HepG2 (cell line): ENCODE results near the gene SNX12. TPM values are rescaled to one million over a fixed set of nuclear protein-coding genes. Genes with fewer than 3 reads are reported as not detected.

ENCODE experiments used
- ELF3 ChIP-seq: IDR thresholded peaks from 2 replicates; pipeline ENCODE4 v1.6.1; 2016; ENCODE audit warnings: missing genetic modification reagents, missing compliant biosample characterization
- ESRRA ChIP-seq: sonication (generic); formaldehyde crosslinking; IDR thresholded peaks from 2 replicates; pipeline ENCODE4 v1.5.1; 2020; ENCODE audit warnings: mild to moderate bottlenecking, low read depth, missing genetic modification reagents
- FOSL2 ChIP-seq: sonication (generic); formaldehyde crosslinking; IDR thresholded peaks from 2 replicates; pipeline ENCODE4 v1.4.0; 2020; ENCODE audit warnings: missing genetic modification reagents
- HNF4G ChIP-seq, 2 experiments: sonication (generic) in 1 of 2; formaldehyde crosslinking in 1 of 2; IDR thresholded peaks; 2 replicates each; pipeline versions ENCODE4 v1.4.0 to v1.6.1; 2011 to 2020; ENCODE audit warnings: borderline replicate concordance in 2 of 2, low read depth in 2 of 2, mild to moderate bottlenecking in 2 of 2, low read length in 1 of 2, missing genetic modification reagents in 1 of 2, moderate library complexity in 1 of 2
- MEF2D ChIP-seq: sonication (generic); formaldehyde crosslinking; IDR thresholded peaks from 2 replicates; pipeline ENCODE4 v1.5.1; 2020; ENCODE audit warnings: mild to moderate bottlenecking, missing genetic modification reagents
- MIER3 ChIP-seq: IDR thresholded peaks from 2 replicates; pipeline ENCODE4 v1.6.1; 2016; ENCODE audit warnings: missing compliant biosample characterization, borderline replicate concordance
- MLLT10 ChIP-seq: sonication (generic); formaldehyde crosslinking; IDR thresholded peaks from 2 replicates; pipeline ENCODE4 v1.4.0; 2020; ENCODE audit warnings: missing genetic modification reagents
- NCOA2 ChIP-seq: sonication (generic); formaldehyde crosslinking; IDR thresholded peaks from 2 replicates; pipeline ENCODE4 v1.8.0; 2022; ENCODE audit warnings: inconsistent platforms
- RELA ChIP-seq: sonication (generic); formaldehyde crosslinking; IDR thresholded peaks from 2 replicates; pipeline ENCODE4 v1.4.0; 2020; ENCODE audit warnings: missing genetic modification reagents
- RXRB ChIP-seq: IDR thresholded peaks from 2 replicates; pipeline ENCODE4 v1.6.1; 2016; ENCODE audit warnings: borderline replicate concordance, missing genetic modification reagents, missing compliant biosample characterization
- TCF7L2 ChIP-seq: IDR thresholded peaks from 2 replicates; pipeline ENCODE4 v1.6.1; 2011; ENCODE audit warnings: mild to moderate bottlenecking, low read depth, low read length, moderate library complexity
- ZBTB40 ChIP-seq, 2 experiments: fragments of 450-650 bp in 1 of 2; sonication (generic) in 1 of 2; formaldehyde crosslinking in 1 of 2; IDR thresholded peaks; 2 replicates each; pipeline versions ENCODE4 v1.6.1 to v1.8.0; 2016 to 2022; ENCODE audit warnings: antibody characterized with exemption in 1 of 2, mild to moderate bottlenecking in 1 of 2, missing genetic modification reagents in 1 of 2
- ZBTB46 ChIP-seq: sonication (generic); formaldehyde crosslinking; IDR thresholded peaks from 2 replicates; pipeline ENCODE4 v1.4.0; 2020; ENCODE audit warnings: mild to moderate bottlenecking, missing genetic modification reagents, borderline replicate concordance
- ZKSCAN8 ChIP-seq: IDR thresholded peaks from 2 replicates; pipeline ENCODE4 v1.6.1; 2016; ENCODE audit warnings: borderline replicate concordance, missing genetic modification reagents, missing compliant biosample characterization
- ZNF10 ChIP-seq: sonication (generic); formaldehyde crosslinking; IDR thresholded peaks from 2 replicates; pipeline ENCODE4 v1.4.0; 2020; ENCODE audit warnings: mild to moderate bottlenecking, low read depth, missing genetic modification reagents, borderline replicate concordance
- ZNF232 ChIP-seq: sonication (generic); formaldehyde crosslinking; IDR thresholded peaks from 2 replicates; pipeline ENCODE4 v1.4.0; 2020; ENCODE audit warnings: missing genetic modification reagents, borderline replicate concordance
- ZNF775 ChIP-seq: sonication (generic); formaldehyde crosslinking; IDR thresholded peaks from 2 replicates; pipeline ENCODE4 v1.4.0; 2020; ENCODE audit warnings: missing genetic modification reagents, mild to moderate bottlenecking, moderate library complexity, borderline replicate concordance
- polyA plus RNA-seq, 8 experiments: library from polyadenylated mRNA; depleted of rRNA in 3 of 8; stranded (reverse) in 7 of 8; unstranded in 1 of 8; fragments of >200 nt; fragmentation: Illumina TruSeq in 4 of 8; extraction: Trizol in 4 of 8; gene quantifications; 2 replicates each; pipeline versions ENCODE4 v1.2.1 to v1.2.3, GENCODE V29; 2011 to 2016; ENCODE audit warnings: low read depth in 4 of 8, missing spikeins in 1 of 8, mixed read lengths in 1 of 8; ENCODE audit not compliant: insufficient read depth in 1 of 8
- total RNA-seq, 5 experiments: library from RNA; depleted of rRNA; stranded (reverse); fragments of >200 nt; fragmentation: Illumina TruSeq; extraction: Trizol; gene quantifications; 2 replicates each; pipeline ENCODE4 v1.2.3, GENCODE V29; 2016; ENCODE audit warnings: low read depth in 1 of 5

SNX12 gene
- total and polyA plus RNA-seq, 2 of the 13 experiments (the other 11 are each of a cell fraction or from before 2014, with no cell fraction given): 30.3 to 42.2 TPM

- TF ChIP-seq ZNF10 (CRISPR knock-in tag): no peak
- TF ChIP-seq ZNF232 (CRISPR knock-in tag): peak; percentile 65; the same call in 1 of the 2 replicates
- TF ChIP-seq ELF3 (CRISPR knock-in tag): peak; percentile 51
- TF ChIP-seq NCOA2 (CRISPR knock-in tag): peak; percentile 34; the same call in 1 of the 2 replicates
- TF ChIP-seq RXRB (CRISPR knock-in tag): peak; percentile 54; the same call in 1 of the 2 replicates
- no peak for TF ChIP-seq RELA (CRISPR knock-in tag)
- no peak for TF ChIP-seq ZBTB40 (IDR thresholded peaks at IDR 0.05)
- no peak for TF ChIP-seq ZBTB40 (CRISPR knock-in tag; IDR thresholded peaks at IDR 0.05)
- TF ChIP-seq ZBTB46 (CRISPR knock-in tag): no peak
- no peak for TF ChIP-seq MIER3
- TF ChIP-seq MLLT10 (CRISPR knock-in tag): no peak
- no peak for TF ChIP-seq MEF2D (CRISPR knock-in tag)
- TF ChIP-seq ZNF775 (CRISPR knock-in tag): no peak
- TF ChIP-seq TCF7L2: no peak
- TF ChIP-seq FOSL2: 0 out of 2 replicates have a peak, but pooled peaks have one; percentile 21
- TF ChIP-seq HNF4G (IDR thresholded peaks at IDR 0.05; ENCODE audit: borderline replicate concordance, low read depth, low read length): peak; percentile 71
- TF ChIP-seq HNF4G (CRISPR knock-in tag; IDR thresholded peaks at IDR 0.05; ENCODE audit: borderline replicate concordance, low read depth): no peak
- 0 out of 2 replicates have a peak, but pooled peaks have one; percentile 28 for TF ChIP-seq ZKSCAN8 (CRISPR knock-in tag)
- TF ChIP-seq ESRRA (CRISPR knock-in tag): no peak
These were observed 13.4 kb upstream of the SNX12 start (continued) for GRCh38 chrX:71081330-71082123.
